GM12878 (cell line): ENCODE measurements around the gene RASSF8. TPM values are rescaled to one million over a fixed set of nuclear protein-coding genes. Genes with fewer than 3 reads are reported as not detected.
A peak's percentile ranks its signal among the peaks of the same experiment; 100 is the strongest.

Source experiments
- ATAC-seq: fragments of 200-7000 bp; cut with Tn5 transposase; 3 replicates; pipeline ENCODE4 v1.9.1; 2020; ENCODE audit warnings: mild to moderate bottlenecking, moderate library complexity
- BruUV-seq: library from RNA; stranded (reverse); fragments of 400-500 nt; replicated peaks from 2 replicates; lab custom pipeline; 2021; lab: Mats Ljungman, UMichigan
- CTCF ChIA-PET: fragments of 300-600 bp; sonication (Branson Sonifier 250); formaldehyde crosslinking; extraction: SDS; loops from one replicate; lab custom pipeline; 2021; ENCODE audit warnings: inconsistent platforms; lab: Yijun Ruan, JAX
- POLR2A ChIA-PET: fragments of 350-600 bp; formaldehyde crosslinking; extraction: SDS; loops from one replicate; lab custom pipeline; 2021; ENCODE audit warnings: inconsistent platforms; lab: Charles Lee
- RAD21 ChIA-PET: fragments of 300-600 bp; sonication (Branson Sonifier 250); formaldehyde crosslinking; loops from one replicate; lab custom pipeline; 2023; ENCODE audit warnings: antibody characterized with exemption; ENCODE audit not compliant: unreplicated experiment; lab: Charles Lee
- SMC1A ChIA-PET: fragments of 300-600 bp; sonication (Branson Sonifier 250); formaldehyde crosslinking; loops from one replicate; lab custom pipeline; 2023; ENCODE audit not compliant: unreplicated experiment, uncharacterized antibody; lab: Charles Lee
- DNase-seq: peaks from one replicate; pipeline ENCODE4 v3.0.0-alpha.2; 2011; ENCODE audit warnings: low read depth, low spot score
- FAIRE-seq: peaks from 3 replicates; lab custom pipeline; 2011; peaks lifted over from hg19 to GRCh38; lab: Jason Lieb, UNC
- H2AFZ ChIP-seq: 2 replicates; pipeline ENCODE4 v1.6.0; 2011; ENCODE audit warnings: low read depth, low read length, control low read depth; ENCODE audit not compliant: control insufficient read depth
- H3K27ac ChIP-seq: 2 replicates; pipeline ENCODE4 v1.5.1; 2011; ENCODE audit warnings: control low read depth; ENCODE audit not compliant: control insufficient read depth, insufficient read depth
- H3K27me3 ChIP-seq, 2 experiments: replicated peaks in 1 of 2; 2 replicates each; pipeline versions ENCODE4 v1.6.0 to v1.6.1; 2011; ENCODE audit warnings: low read length in 1 of 2; ENCODE audit not compliant: control insufficient read depth in 2 of 2, insufficient read depth in 2 of 2
- H3K36me3 ChIP-seq, 2 experiments: 2 replicates each; pipeline ENCODE4 v1.5.1; 2011; ENCODE audit warnings: low read length in 1 of 2; ENCODE audit not compliant: control insufficient read depth in 2 of 2, insufficient read depth in 2 of 2
- H3K4me1 ChIP-seq: 2 replicates; pipeline ENCODE4 v1.6.1; 2011; ENCODE audit warnings: mild to moderate bottlenecking, low read length, moderate library complexity, mixed read lengths; ENCODE audit not compliant: control insufficient read depth, insufficient read depth
- H3K4me2 ChIP-seq: 2 replicates; pipeline ENCODE4 v1.6.0; 2011; ENCODE audit warnings: control low read depth; ENCODE audit not compliant: control insufficient read depth, insufficient read depth
- H3K4me3 ChIP-seq: fragments of 200-600 bp; sonication (generic); 2 replicates; pipeline ENCODE4 v1.5.1; 2016
- H3K79me2 ChIP-seq: 2 replicates; pipeline ENCODE4 v1.6.0; 2011; ENCODE audit warnings: low read length; ENCODE audit not compliant: control insufficient read depth, insufficient read depth
- H3K9ac ChIP-seq: 2 replicates; pipeline ENCODE4 v1.8.0; 2011; ENCODE audit warnings: low read length, control low read depth, mixed read lengths; ENCODE audit not compliant: control insufficient read depth, insufficient read depth
- H3K9me3 ChIP-seq: replicated peaks from 3 replicates; pipeline ENCODE4 v1.5.1; 2011; ENCODE audit warnings: mild to moderate bottlenecking, low read length; ENCODE audit not compliant: control insufficient read depth, insufficient read depth
- H4K20me1 ChIP-seq: 2 replicates; pipeline ENCODE4 v1.6.0; 2011; ENCODE audit not compliant: control insufficient read depth, insufficient read depth
- CREM ChIP-seq: IDR thresholded peaks from 2 replicates; pipeline ENCODE4 v1.6.1; 2014; ENCODE audit warnings: antibody characterized with exemption, low read depth
- E4F1 ChIP-seq: fragments of 450-650 bp; IDR thresholded peaks from 2 replicates; pipeline ENCODE4 v1.6.1; 2018; ENCODE audit warnings: borderline replicate concordance, mild to moderate bottlenecking; ENCODE audit not compliant: partially characterized antibody
- EED ChIP-seq: sonication (generic); IDR thresholded peaks from 2 replicates; pipeline ENCODE4 v1.6.1; 2016; ENCODE audit warnings: antibody characterized with exemption, low read depth
- NR2C1 ChIP-seq: fragments of 450-650 bp; IDR thresholded peaks from 2 replicates; pipeline ENCODE4 v1.6.1; 2017; ENCODE audit warnings: antibody characterized with exemption, mild to moderate bottlenecking, moderate library complexity
- POU2F2 ChIP-seq: IDR thresholded peaks from 3 replicates; pipeline ENCODE4 v1.6.1; 2011; ENCODE audit warnings: low read depth, mild to moderate bottlenecking, low read length, borderline replicate concordance
- RAD51 ChIP-seq: fragments of 450-650 bp; IDR thresholded peaks from 2 replicates; pipeline ENCODE4 v1.6.1; 2016; ENCODE audit warnings: moderate library complexity, mild to moderate bottlenecking, inconsistent platforms
- RELB ChIP-seq: fragments of 450-650 bp; IDR thresholded peaks from 2 replicates; pipeline ENCODE4 v1.6.1; 2017; ENCODE audit warnings: low read depth, mild to moderate bottlenecking, moderate library complexity
- SPI1 ChIP-seq: IDR thresholded peaks from 2 replicates; pipeline ENCODE4 v1.6.1; 2011; ENCODE audit warnings: low read depth, mild to moderate bottlenecking, low read length, moderate library complexity, borderline replicate concordance; ENCODE audit not compliant: insufficient read depth
- ZBED1 ChIP-seq: IDR thresholded peaks from 2 replicates; pipeline ENCODE4 v1.6.1; 2016; ENCODE audit warnings: borderline replicate concordance
- WGBS: methylation state at CpG from one replicate; pipeline ENCODE4 v1.1.6; 2016; ENCODE audit warnings: low lambda C conversion rate; ENCODE audit not compliant: insufficient replicate concordance, insufficient coverage; ENCODE audit errors: missing lambda C conversion rate; 5-methylcytosine and 5-hydroxymethylcytosine counted together
- in situ Hi-C: fragments of 300-500 bp; cut with MboI; formaldehyde crosslinking; loops from 9 replicates; pipeline ENCODE4 v1.14.3; 2018; ENCODE audit warnings: mixed read lengths
- intact Hi-C: fragments of 100-400 bp; cut with micrococcal nuclease; formaldehyde crosslinking; loops from one replicate; pipeline ENCODE4 v1.14.2; 2022; ENCODE audit not compliant: unreplicated experiment
- polyA plus RNA-seq, 11 experiments: library from polyadenylated mRNA; depleted of rRNA in 4 of 11; unstranded in 6 of 11; stranded (reverse) in 5 of 11; fragments of >200 nt; fragmentation: Nextera tagmentation in 4 of 11; fragmentation: Illumina TruSeq in 1 of 11; extraction: Ambion mirVana in 4 of 11; extraction: Trizol in 1 of 11; gene quantifications; 1 replicate in 1 of 11; 2 replicates in 10 of 11; pipeline versions ENCODE4 v1.2.1 to v1.2.3, GENCODE V29; 2011 to 2016; ENCODE audit warnings: inconsistent platforms in 2 of 11, missing spikeins in 2 of 11, low read depth in 1 of 11
- total RNA-seq, 4 experiments: library from RNA; depleted of rRNA in 3 of 4; stranded (reverse); fragments of >200 nt in 3 of 4; fragmentation: Illumina TruSeq in 1 of 4; extraction: Trizol in 1 of 4; gene quantifications; 2 replicates each; pipeline versions ENCODE4 v1.2.1 to v1.2.3, GENCODE V29; 2013 to 2021

RASSF8 gene
- total and polyA plus RNA-seq, 10 of the 15 experiments (the other 5 are each of a cell fraction or from before 2014, with no cell fraction given): 0.06 to 0.18 (median 0.08) TPM; not detected in 6

GRCh38 chr12:25940886-25941285 is 17.6 kb upstream of the RASSF8 start:
- H3K4me2 ChIP-seq: no peak overlapping the region
- CTCF ChIA-PET: no interaction called here
- BruUV-seq: no TSS peak
- no peak overlapping the region for H3K4me3 ChIP-seq
- SMC1A ChIA-PET: no interaction called here
- POLR2A ChIA-PET: no interaction called here
- no peak for TF ChIP-seq RAD51
- no peak for TF ChIP-seq NR2C1
- peak; percentile 21; the same call in 1 of the 2 replicates for TF ChIP-seq SPI1
- ATAC-seq: no peak
- no peak overlapping the region for H2AFZ ChIP-seq
- H3K9me3 ChIP-seq: no peaks in the 10 kb centered on the region
- in situ Hi-C loops: no loop called here
- H3K36me3 ChIP-seq: no peaks in the 10 kb centered on the region
- RAD21 ChIA-PET: no interaction called here
- H3K79me2 ChIP-seq: no peaks in the 10 kb centered on the region
- intact Hi-C loops: no loop called here
- H3K4me1 ChIP-seq: no peaks in the 10 kb centered on the region
- DNase-seq: no peak
- no peak overlapping the region for H3K9ac ChIP-seq
- H3K27ac ChIP-seq: no peak overlapping the region
- WGBS: 0% methylated on average over 1 of the region's 1 CpG
- FAIRE-seq: no peak
- peaks cover 0 to 2% of the 10 kb centered on the region in 2 experiments; a peak in 2 of 4 replicates for H3K27me3 ChIP-seq
- no peaks in the 10 kb centered on the region for H4K20me1 ChIP-seq

- Histone ChIP-seq H3K27ac (no peak overlapping the region), H3K9me3 (no peaks in the 10 kb centered on the region), H3K9ac (no peak overlapping the region), H3K4me3 (no peak overlapping the region), H2AFZ (no peak overlapping the region), H3K36me3 (no peaks in the 10 kb centered on the region), H4K20me1 (no peaks in the 10 kb centered on the region), H3K4me1 (no peaks in the 10 kb centered on the region), H3K79me2 (no peaks in the 10 kb centered on the region), H3K4me2 (no peak overlapping the region), H3K27me3 (peaks cover 0 to 2% of the 10 kb centered on the region in 2 experiments; a peak in 2 of 4 replicates)
- SMC1A ChIA-PET: no interaction called here
- 0% methylated on average over 2 of the region's 2 CpGs for WGBS
- RAD21 ChIA-PET: no interaction called here
- in situ Hi-C loops (no loop called here), intact Hi-C loops (no loop called here)
- no peak for TF ChIP-seq EED
- no peak for TF ChIP-seq POU2F2
- no peak for TF ChIP-seq CREM
- no peak for TF ChIP-seq RELB
- TF ChIP-seq ZBED1: no peak
- TF ChIP-seq E4F1: no peak
- ATAC-seq: no peak
- BruUV-seq: no TSS peak
- DNase-seq: no peak
- CTCF ChIA-PET: interaction anchor here (1.5 to 2.7 kb wide), 2 partner anchors 10 to 12 kb away, joined by 5 to 8 read pairs; no protein-coding TSS in a partner anchor
- no peak for FAIRE-seq
- POLR2A ChIA-PET: interaction anchor here (0.7 kb wide), 1 partner anchor 21 kb away, joined by 3 read pairs; no protein-coding TSS in a partner anchor
Observed at GRCh38 chr12:25942709-25943108, 15.8 kb upstream of the RASSF8 start.
